ENCODE measurements around the gene MT1X. TPM values are rescaled to one million over a fixed set of nuclear protein-coding genes. Genes with fewer than 3 reads are reported as not detected.

Gene MT1X
- total and polyA plus RNA-seq, 2 of the 13 experiments (the other 11 are each of a cell fraction or from before 2014, with no cell fraction given): 19.7 to 288 TPM

DNA sequence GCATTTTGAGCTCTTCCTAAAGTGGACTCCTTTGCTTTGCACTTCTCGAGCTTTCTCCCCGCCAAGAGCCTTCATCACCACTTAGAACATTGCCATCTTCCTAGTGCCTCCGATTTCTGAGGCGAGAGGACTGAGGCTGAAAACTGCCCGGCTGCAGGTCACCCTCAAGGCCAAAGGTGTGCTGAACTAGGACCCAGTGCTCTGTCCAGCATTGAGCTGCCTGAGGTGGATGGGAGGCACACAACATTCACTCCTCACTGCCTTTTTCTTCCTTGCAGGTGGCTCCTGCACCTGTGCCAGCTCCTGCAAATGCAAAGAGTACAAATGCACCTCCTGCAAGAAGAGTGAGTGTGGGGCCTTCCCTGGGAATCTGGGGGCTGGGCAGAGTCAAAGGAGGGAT lies 38.4 kb upstream of the MT1X start:
- no peak overlapping the region for H3K27ac ChIP-seq (ENCODE audit: extremely low read length, insufficient read depth, low read length)

More for the DNA sequence above, 38.4 kb upstream of the MT1X start:
- peaks cover 9 to 50% of the 10 kb centered on the region in 2 experiments; a peak in 4 of 5 replicates for H3K27me3 ChIP-seq (ENCODE audit: control insufficient read depth in 1 of 2, insufficient read depth in 2 of 2, low read length in 2 of 2)
- H3K9me3 ChIP-seq (ENCODE audit: low read length): no peaks in the 10 kb centered on the region
- no TSS peak for BruUV-seq (replicated peaks)
- no peak overlapping the region for H3K9ac ChIP-seq (ENCODE audit: insufficient read depth, low read depth, low read length)
- TF ChIP-seq ZNF879 (CRISPR knock-in tag; IDR thresholded peaks at IDR 0.05) (no peak), PAF1 (CRISPR knock-in tag; IDR thresholded peaks at IDR 0.05) (no peak), REST (IDR thresholded peaks at IDR 0.05; ENCODE audit: borderline replicate concordance in 1 of 2, low read depth in 1 of 2, low read length in 2 of 2) (peak; percentile 55 to 87), NR2F1 (CRISPR knock-in tag; IDR thresholded peaks at IDR 0.05) (no peak), TEAD3 (CRISPR knock-in tag; optimal IDR thresholded peaks at IDR 0.05; ENCODE audit: borderline replicate concordance) (peak; percentile 2), HNF4G (IDR thresholded peaks at IDR 0.05; ENCODE audit: borderline replicate concordance, low read depth, low read length) (no peak), HNF4G (CRISPR knock-in tag; IDR thresholded peaks at IDR 0.05; ENCODE audit: borderline replicate concordance, low read depth) (no peak), ERF (CRISPR knock-in tag; IDR thresholded peaks at IDR 0.05) (0 out of 2 replicates have a peak, but pooled peaks have one; percentile 3), PCBP2 (optimal IDR thresholded peaks at IDR 0.05; ENCODE audit: low read depth, low read length, poor library complexity, severe bottlenecking) (no peak), ZNF891 (CRISPR knock-in tag; IDR thresholded peaks at IDR 0.05) (no peak), MIER2 (CRISPR knock-in tag; IDR thresholded peaks at IDR 0.05) (peak; percentile 84), ZNF552 (CRISPR knock-in tag; IDR thresholded peaks at IDR 0.05; ENCODE audit: borderline replicate concordance) (no peak)
- TF ChIP-seq, protein P1, sequence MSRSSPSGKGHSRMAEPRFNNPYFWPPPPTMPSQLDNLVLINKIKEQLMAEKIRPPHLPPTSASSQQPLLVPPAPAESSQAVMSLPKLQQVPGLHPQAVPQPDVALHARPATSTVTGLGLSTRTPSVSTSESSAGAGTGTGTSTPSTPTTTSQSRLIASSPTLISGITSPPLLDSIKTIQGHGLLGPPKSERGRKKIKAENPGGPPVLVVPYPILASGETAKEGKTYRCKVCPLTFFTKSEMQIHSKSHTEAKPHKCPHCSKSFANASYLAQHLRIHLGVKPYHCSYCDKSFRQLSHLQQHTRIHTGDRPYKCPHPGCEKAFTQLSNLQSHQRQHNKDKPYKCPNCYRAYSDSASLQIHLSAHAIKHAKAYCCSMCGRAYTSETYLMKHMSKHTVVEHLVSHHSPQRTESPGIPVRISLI (CRISPR knock-in tag; IDR thresholded peaks at IDR 0.05; ENCODE audit: borderline replicate concordance): no peak
- 39% methylated on average over 5 of the region's 5 CpGs for WGBS (ENCODE audit: low lambda C conversion rate)
- POLR2A ChIA-PET: interaction anchor here (1.3 to 1.8 kb wide), 2 partner anchors 18 to 37 kb away, joined by 3 to 5 read pairs; partner anchors contain the start of gene MT1E
- H4K20me1 ChIP-seq (ENCODE audit: insufficient read depth, low read length): no peaks in the 10 kb centered on the region
- CTCF ChIA-PET (ENCODE audit: low intra/inter-chr PET ratio, low total read pairs): no interaction called here
- no peak overlapping the region for H2AFZ ChIP-seq (ENCODE audit: low read length)
- peak overlapping the region; percentile 41 for H3K4me2 ChIP-seq (ENCODE audit: low read depth, low read length)
- in situ Hi-C loops (cut with HindIII; ENCODE audit: extremely low pct_ligation_motif_present, low pct_unique_long_range_greater_than_20kb): no loop called here
- ATAC-seq: no peak
- intact Hi-C loops (cut with micrococcal nuclease; ENCODE audit: unreplicated experiment): no loop called here
- no peaks in the 10 kb centered on the region for H3K79me2 ChIP-seq (ENCODE audit: insufficient read depth, low read length)
- H3K4me3 ChIP-seq (replicated peaks in 1 of 3; ENCODE audit: insufficient read depth in 1 of 3, low read depth in 2 of 3, low read length in 3 of 3): peak overlapping the region in 1 of 3 experiments; percentile 45; a peak in 1 of 6 replicates
- no peak for FAIRE-seq
- peaks cover 48% of the 10 kb centered on the region for H3K4me1 ChIP-seq (ENCODE audit: insufficient read depth, low read length)
- DNase-seq (ENCODE audit: low spot score): no peak
- H3K36me3 ChIP-seq (replicated peaks in 1 of 2; ENCODE audit: control insufficient read depth in 1 of 2, insufficient read depth in 2 of 2, low read length in 2 of 2): no peaks in the 10 kb centered on the region

Measured in HepG2 (cell line).